ENCODE data around the gene OSMR. TPM values are rescaled to one million over a fixed set of nuclear protein-coding genes. Genes with fewer than 3 reads are reported as not detected.

Gene OSMR
- 1 to 10 TPM; 4.6 to 7.6 TPM for polyA plus RNA-seq

DNA sequence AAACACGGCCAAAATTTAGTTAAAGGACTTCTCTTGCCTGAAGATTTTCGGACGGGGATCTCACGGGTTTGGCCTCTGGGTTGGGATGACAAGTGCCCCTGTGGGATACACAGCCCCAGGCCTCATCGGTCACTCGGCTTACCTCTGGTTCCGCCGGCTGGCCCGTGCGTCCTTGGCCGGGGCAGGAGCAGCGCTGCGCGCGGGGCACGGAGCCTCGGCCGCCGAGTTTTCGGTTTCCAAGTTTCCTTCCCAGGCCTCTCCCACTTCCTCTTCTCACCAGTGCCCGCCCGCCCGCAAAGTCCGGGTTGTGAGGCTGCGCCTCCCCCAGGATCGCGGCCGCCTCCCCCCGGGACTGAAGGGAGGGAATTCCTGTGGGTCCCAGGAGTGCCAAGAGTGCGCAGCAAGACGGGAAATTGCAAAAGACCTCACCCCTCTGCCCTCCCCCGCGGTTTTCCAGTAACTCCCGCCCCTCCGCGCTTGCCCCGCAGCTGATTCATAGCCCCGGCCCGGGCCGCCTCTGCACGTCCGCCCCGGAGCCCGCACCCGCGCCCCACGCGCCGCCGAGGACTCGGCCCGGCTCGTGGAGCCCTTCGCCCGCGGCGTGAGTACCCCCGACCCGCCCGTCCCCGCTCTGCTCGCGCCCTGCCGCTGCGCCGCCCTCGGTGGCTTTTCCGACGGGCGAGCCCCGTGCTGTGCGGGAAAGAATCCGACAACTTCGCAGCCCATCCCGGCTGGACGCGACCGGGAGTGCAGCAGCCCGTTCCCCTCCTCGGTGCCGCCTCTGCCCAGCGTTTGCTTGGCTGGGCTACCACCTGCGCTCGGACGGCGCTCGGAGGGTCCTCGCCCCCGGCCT, at the start of gene OSMR:
Gene OSMR (plus strand): TSS at position 487 of the 853 bp plus-strand sequence. CDS start 23,033 bp downstream, outside the sequence.
- H3K36me3 ChIP-seq (ENCODE audit: control insufficient read depth in 2 of 2, insufficient read depth in 2 of 2, low read length in 1 of 2), result no peaks in the 10 kb centered on the region
- H3K4me1 ChIP-seq (ENCODE audit: control insufficient read depth in 2 of 2, insufficient read depth in 2 of 2, low read length in 1 of 2), result peaks cover 0 to 5% of the 10 kb centered on the region in 2 donors
- 2% methylated on average over 81 to 89 of the region's 89 CpGs for WGBS, 2 donors
- peaks cover 0 to 2% of the 10 kb centered on the region in 2 donors for H3K9me3 ChIP-seq (ENCODE audit: control insufficient read depth in 2 of 2, insufficient read depth in 1 of 2, low read depth in 1 of 2, low read length in 1 of 2)
- no peaks in the 10 kb centered on the region for H3K27me3 ChIP-seq (ENCODE audit: control insufficient read depth in 1 of 2, insufficient read depth in 2 of 2, low read length in 2 of 2)
- peak within 1 kb of the TSS; percentile 66 to 75 for H3K4me3 ChIP-seq (ENCODE audit: low read depth in 1 of 2, low read length in 2 of 2)
- peak within 1 kb of the TSS; percentile 89 to 92 for H3K27ac ChIP-seq (ENCODE audit: low read depth in 2 of 2, low read length in 1 of 2)

DNA sequence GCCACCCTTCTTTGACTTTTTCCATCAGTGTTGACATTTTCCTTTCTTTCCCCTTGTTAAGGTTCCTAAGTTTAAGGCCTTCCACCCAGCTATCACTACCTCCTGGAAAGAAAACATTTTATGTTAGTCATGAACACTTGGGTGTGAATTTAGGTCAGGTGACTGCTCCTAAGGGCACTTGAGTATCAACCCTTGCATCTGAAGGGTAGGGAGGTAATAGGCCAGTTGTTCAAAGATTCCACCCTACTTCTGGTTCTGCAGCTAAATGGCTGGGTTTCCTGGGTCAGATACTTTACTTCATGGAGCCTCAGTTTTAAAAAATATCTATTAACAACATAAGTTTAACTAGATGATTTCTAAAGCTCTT, 49.1 kb upstream of the OSMR start:
- Histone ChIP-seq H3K36me3 (ENCODE audit: control insufficient read depth in 2 of 2, insufficient read depth in 2 of 2, low read length in 1 of 2) (no peaks in the 10 kb centered on the region), H3K27ac (ENCODE audit: low read depth in 2 of 2, low read length in 1 of 2) (no peak overlapping the region), H3K9me3 (ENCODE audit: control insufficient read depth in 2 of 2, insufficient read depth in 1 of 2, low read depth in 1 of 2, low read length in 1 of 2) (no peaks in the 10 kb centered on the region), H3K4me1 (ENCODE audit: control insufficient read depth in 2 of 2, insufficient read depth in 2 of 2, low read length in 1 of 2) (no peaks in the 10 kb centered on the region), H3K27me3 (ENCODE audit: control insufficient read depth in 1 of 2, insufficient read depth in 2 of 2, low read length in 2 of 2) (no peaks in the 10 kb centered on the region), H3K4me3 (ENCODE audit: low read depth in 1 of 2, low read length in 2 of 2) (no peak overlapping the region)

DNA sequence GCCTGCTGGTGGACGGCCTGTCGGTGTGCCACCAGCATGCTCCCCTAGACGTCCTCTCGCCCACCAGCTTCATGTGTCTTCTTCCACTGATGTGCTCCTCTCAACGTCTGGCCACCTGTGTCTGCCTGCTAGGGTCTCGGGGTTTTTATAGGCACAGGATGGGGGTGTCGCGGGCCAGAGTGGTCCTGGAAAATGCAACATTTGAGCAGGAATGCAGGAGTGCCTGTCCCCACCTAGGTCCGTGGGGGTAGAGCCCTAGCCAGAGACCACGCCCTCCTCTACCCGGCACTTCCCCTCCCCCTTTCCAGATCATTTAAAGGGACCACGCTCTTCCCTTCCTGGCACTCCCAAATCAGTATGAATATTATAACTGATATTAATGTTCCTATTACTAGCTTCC, 48.0 kb upstream of the OSMR start:
- Histone ChIP-seq H3K27ac (ENCODE audit: low read depth in 2 of 2, low read length in 1 of 2) (no peak overlapping the region), H3K27me3 (ENCODE audit: control insufficient read depth in 1 of 2, insufficient read depth in 2 of 2, low read length in 2 of 2) (no peaks in the 10 kb centered on the region), H3K9me3 (ENCODE audit: control insufficient read depth in 2 of 2, insufficient read depth in 1 of 2, low read depth in 1 of 2, low read length in 1 of 2) (no peaks in the 10 kb centered on the region), H3K4me3 (ENCODE audit: low read depth in 1 of 2, low read length in 2 of 2) (no peak overlapping the region), H3K36me3 (ENCODE audit: control insufficient read depth in 2 of 2, insufficient read depth in 2 of 2, low read length in 1 of 2) (no peaks in the 10 kb centered on the region), H3K4me1 (ENCODE audit: control insufficient read depth in 2 of 2, insufficient read depth in 2 of 2, low read length in 1 of 2) (no peaks in the 10 kb centered on the region)
- 76 to 80% methylated on average over 12 of the region's 12 CpGs for WGBS, 2 donors

DNA sequence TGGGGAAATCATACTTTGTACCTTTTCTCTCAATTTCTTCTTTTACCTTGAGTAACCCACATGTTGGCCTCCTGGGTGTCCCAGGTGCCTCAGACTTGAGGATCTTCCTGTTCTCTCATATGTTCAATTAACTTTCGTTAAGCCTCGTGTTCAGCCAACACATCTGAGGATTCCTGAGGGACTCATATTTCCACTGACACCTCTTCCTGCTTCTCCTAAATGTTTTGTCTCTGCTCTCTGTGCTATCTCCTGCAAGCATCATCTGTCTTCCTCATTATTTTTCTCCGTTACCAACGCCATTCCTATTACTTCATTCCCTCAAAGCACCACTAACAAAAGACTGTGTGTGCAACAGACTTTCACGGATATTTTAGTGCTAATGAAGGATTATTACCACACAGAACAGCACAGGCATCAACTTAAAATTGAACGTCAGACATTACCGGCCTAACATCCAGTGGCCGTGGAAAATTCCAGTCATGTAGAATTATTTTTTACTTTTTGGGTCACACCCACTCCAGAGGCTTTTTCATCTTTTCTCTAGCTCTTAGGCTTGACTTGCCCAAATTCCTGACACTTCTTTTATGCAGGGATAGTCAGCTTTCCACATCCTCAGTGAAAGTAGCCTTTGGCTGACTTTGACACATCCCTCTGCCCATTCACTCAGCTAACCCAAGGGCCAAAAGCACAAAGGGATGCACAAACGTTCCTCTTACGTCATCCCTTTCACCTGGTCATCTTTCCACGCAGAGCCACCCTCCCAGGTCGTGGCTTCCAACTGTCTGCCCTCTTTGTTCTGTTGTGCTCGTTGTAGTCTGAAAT, 46.0 kb upstream of the OSMR start:
- H3K4me3 ChIP-seq (ENCODE audit: low read depth in 1 of 2, low read length in 2 of 2), result no peak overlapping the region
- no peaks in the 10 kb centered on the region for H3K27me3 ChIP-seq (ENCODE audit: control insufficient read depth in 1 of 2, insufficient read depth in 2 of 2, low read length in 2 of 2)
- no peak overlapping the region for H3K27ac ChIP-seq (ENCODE audit: low read depth in 2 of 2, low read length in 1 of 2)
- no peaks in the 10 kb centered on the region for H3K4me1 ChIP-seq (ENCODE audit: control insufficient read depth in 2 of 2, insufficient read depth in 2 of 2, low read length in 1 of 2)
- WGBS, 2 donors, result 69% methylated on average over 13 of the region's 13 CpGs
- no peaks in the 10 kb centered on the region for H3K9me3 ChIP-seq (ENCODE audit: control insufficient read depth in 2 of 2, insufficient read depth in 1 of 2, low read depth in 1 of 2, low read length in 1 of 2)
- no peaks in the 10 kb centered on the region for H3K36me3 ChIP-seq (ENCODE audit: control insufficient read depth in 2 of 2, insufficient read depth in 2 of 2, low read length in 1 of 2)

DNA sequence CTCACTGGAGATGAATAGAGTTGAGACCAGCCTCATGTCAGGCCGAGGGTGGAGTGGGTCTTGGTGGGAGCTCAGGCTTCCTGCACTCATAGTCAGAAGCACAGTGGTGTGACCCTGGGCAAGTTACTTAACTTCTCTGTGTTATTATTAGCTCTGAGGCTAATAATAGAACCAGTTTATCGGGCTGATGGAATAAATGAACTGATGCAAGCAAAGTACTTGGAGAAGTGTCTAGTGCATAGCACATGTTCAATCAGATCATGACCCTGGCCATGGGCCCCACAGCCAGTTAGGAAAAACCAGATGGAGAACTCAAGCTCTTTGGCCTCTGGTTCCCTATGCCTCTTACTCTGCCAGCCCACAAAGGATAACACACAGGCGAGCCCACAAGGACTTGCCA, 45.3 kb upstream of the OSMR start:
- Histone ChIP-seq H3K27ac (ENCODE audit: low read depth in 2 of 2, low read length in 1 of 2) (no peak overlapping the region), H3K27me3 (ENCODE audit: control insufficient read depth in 1 of 2, insufficient read depth in 2 of 2, low read length in 2 of 2) (no peaks in the 10 kb centered on the region), H3K4me3 (ENCODE audit: low read depth in 1 of 2, low read length in 2 of 2) (no peak overlapping the region), H3K36me3 (ENCODE audit: control insufficient read depth in 2 of 2, insufficient read depth in 2 of 2, low read length in 1 of 2) (no peaks in the 10 kb centered on the region), H3K4me1 (ENCODE audit: control insufficient read depth in 2 of 2, insufficient read depth in 2 of 2, low read length in 1 of 2) (no peaks in the 10 kb centered on the region), H3K9me3 (ENCODE audit: control insufficient read depth in 2 of 2, insufficient read depth in 1 of 2, low read depth in 1 of 2, low read length in 1 of 2) (no peaks in the 10 kb centered on the region)
- WGBS, 2 donors, result 64% methylated on average over 3 of the region's 3 CpGs

DNA sequence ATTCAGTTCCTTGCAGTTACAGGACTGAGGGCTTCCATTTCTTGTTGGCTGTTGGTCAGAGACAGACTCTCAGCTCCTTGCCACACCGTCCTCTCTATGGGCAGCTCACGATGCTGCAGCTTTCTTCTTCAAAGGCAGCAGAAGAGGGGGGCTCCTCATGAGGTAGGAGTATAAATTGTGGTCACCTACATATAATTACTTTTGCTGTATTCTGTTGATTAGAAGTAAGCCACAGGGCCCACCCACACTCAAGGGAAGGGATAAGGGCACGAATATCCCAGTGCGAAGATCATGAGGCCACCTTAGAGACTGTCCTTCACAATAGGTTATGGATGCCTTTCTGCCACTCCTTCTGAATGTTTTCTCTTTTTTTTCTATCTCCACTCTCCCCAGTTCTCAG, 43.7 kb upstream of the OSMR start:
- 93 to 99% methylated on average over 4 of the region's 4 CpGs for WGBS, 2 donors
- H3K4me3 ChIP-seq (ENCODE audit: low read depth in 1 of 2, low read length in 2 of 2), result no peak overlapping the region
- H3K27ac ChIP-seq (ENCODE audit: low read depth in 2 of 2, low read length in 1 of 2), result no peak overlapping the region
- no peaks in the 10 kb centered on the region for H3K4me1 ChIP-seq (ENCODE audit: control insufficient read depth in 2 of 2, insufficient read depth in 2 of 2, low read length in 1 of 2)
- H3K27me3 ChIP-seq (ENCODE audit: control insufficient read depth in 1 of 2, insufficient read depth in 2 of 2, low read length in 2 of 2), result no peaks in the 10 kb centered on the region
- peaks cover 0 to 2% of the 10 kb centered on the region in 2 donors for H3K9me3 ChIP-seq (ENCODE audit: control insufficient read depth in 2 of 2, insufficient read depth in 1 of 2, low read depth in 1 of 2, low read length in 1 of 2)
- H3K36me3 ChIP-seq (ENCODE audit: control insufficient read depth in 2 of 2, insufficient read depth in 2 of 2, low read length in 1 of 2), result no peaks in the 10 kb centered on the region

DNA sequence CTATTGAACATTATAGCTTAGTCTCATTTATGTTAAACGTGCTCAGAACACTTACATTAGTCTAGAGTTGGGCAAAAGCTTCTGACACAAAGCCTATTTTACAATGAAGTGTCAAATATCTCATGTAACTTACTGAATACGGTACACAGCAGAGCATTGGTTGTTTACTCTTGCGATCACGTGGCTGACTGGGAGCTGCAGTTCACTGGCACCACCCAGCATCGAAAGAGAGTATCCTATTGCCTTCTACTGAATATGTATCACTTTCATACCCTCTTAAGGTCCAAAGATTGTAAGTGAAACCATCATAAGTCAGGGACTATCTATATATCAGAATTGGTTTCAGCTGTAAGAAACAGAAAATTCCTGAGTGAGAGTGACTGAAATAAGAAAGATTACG, 42.6 kb upstream of the OSMR start:
- H3K9me3 ChIP-seq (ENCODE audit: control insufficient read depth in 2 of 2, insufficient read depth in 1 of 2, low read depth in 1 of 2, low read length in 1 of 2), result peaks cover 0 to 2% of the 10 kb centered on the region in 2 donors
- H3K36me3 ChIP-seq (ENCODE audit: control insufficient read depth in 2 of 2, insufficient read depth in 2 of 2, low read length in 1 of 2), result no peaks in the 10 kb centered on the region
- no peak overlapping the region for H3K4me3 ChIP-seq (ENCODE audit: low read depth in 1 of 2, low read length in 2 of 2)
- H3K27me3 ChIP-seq (ENCODE audit: control insufficient read depth in 1 of 2, insufficient read depth in 2 of 2, low read length in 2 of 2), result no peaks in the 10 kb centered on the region
- H3K4me1 ChIP-seq (ENCODE audit: control insufficient read depth in 2 of 2, insufficient read depth in 2 of 2, low read length in 1 of 2), result no peaks in the 10 kb centered on the region
- no peak overlapping the region for H3K27ac ChIP-seq (ENCODE audit: low read depth in 2 of 2, low read length in 1 of 2)
- WGBS, 2 donors, result 85 to 90% methylated on average over 6 of the region's 6 CpGs

DNA sequence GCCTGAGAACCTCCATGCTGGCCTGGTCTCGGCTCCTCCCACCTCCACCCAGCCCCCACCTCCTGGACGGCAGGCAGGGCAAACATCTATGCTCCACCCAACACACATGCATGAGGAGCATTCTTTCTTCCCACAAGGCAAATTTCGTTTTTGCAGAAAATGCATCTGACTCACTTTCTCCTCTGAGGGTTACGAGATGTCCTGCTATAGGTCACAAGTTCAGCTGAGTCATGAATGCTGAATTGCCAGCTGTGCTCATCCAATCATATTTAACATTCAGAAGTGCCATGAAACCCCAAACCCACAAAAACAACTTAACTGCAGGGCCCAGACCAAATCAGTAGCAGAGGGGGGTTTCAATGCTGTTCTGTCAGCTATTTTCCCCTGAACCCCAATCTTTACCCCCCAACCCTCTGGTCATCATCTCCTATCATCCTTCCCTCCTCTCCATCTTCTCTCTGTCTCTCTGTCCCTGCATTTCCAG, 39.0 kb upstream of the OSMR start:
- peaks cover 0 to 2% of the 10 kb centered on the region in 2 donors for H3K9me3 ChIP-seq (ENCODE audit: control insufficient read depth in 2 of 2, insufficient read depth in 1 of 2, low read depth in 1 of 2, low read length in 1 of 2)
- H3K27me3 ChIP-seq (ENCODE audit: control insufficient read depth in 1 of 2, insufficient read depth in 2 of 2, low read length in 2 of 2), result no peaks in the 10 kb centered on the region
- no peaks in the 10 kb centered on the region for H3K4me1 ChIP-seq (ENCODE audit: control insufficient read depth in 2 of 2, insufficient read depth in 2 of 2, low read length in 1 of 2)
- no peak overlapping the region for H3K4me3 ChIP-seq (ENCODE audit: low read depth in 1 of 2, low read length in 2 of 2)
- H3K27ac ChIP-seq (ENCODE audit: low read depth in 2 of 2, low read length in 1 of 2), result no peak overlapping the region
- H3K36me3 ChIP-seq (ENCODE audit: control insufficient read depth in 2 of 2, insufficient read depth in 2 of 2, low read length in 1 of 2), result no peaks in the 10 kb centered on the region
- 27% methylated on average over 4 of the region's 4 CpGs for WGBS, 2 donors

DNA sequence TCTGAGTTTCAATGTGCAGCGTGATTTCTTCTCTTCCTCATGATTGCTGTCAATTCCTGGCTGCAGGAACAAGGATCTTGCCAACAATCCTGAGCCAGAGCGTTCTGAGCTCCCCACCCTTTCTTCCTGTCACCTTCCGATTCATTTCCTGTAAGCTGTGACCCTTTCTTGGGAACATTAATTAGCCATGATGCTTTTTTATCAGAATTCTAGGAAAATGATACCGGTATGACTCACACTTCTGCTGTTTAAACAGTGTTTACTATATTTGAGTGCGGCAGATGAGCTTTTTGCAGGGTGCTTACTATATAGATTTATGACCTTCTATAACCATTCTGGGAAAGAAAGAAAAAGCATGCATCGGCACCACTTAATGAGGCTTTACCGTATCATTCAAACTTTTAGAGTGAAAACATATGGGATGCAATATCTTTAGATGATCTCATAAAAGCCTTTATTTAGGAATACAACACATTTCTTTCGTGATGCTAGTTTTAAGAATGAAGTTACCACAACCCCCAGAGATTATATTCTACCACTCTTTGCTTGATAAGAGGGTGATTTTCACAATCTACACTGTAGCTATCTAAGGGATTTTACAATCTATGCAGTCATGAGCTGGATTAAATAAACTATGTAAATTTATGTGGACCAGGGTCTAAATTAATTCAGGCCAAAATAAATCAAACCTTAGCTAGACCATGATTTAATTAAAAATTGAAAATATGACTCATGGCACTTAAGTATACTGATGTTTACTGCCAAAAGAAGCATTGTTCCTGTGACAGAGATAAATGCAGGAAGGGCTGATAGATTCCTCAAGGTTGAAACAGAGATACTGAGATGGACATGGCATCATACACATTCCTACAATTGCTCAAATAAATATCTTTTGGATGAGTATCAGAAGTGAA, 38.0 kb upstream of the OSMR start:
- Histone ChIP-seq H3K4me1 (ENCODE audit: control insufficient read depth in 2 of 2, insufficient read depth in 2 of 2, low read length in 1 of 2) (no peaks in the 10 kb centered on the region), H3K9me3 (ENCODE audit: control insufficient read depth in 2 of 2, insufficient read depth in 1 of 2, low read depth in 1 of 2, low read length in 1 of 2) (peaks cover 0 to 2% of the 10 kb centered on the region in 2 donors), H3K36me3 (ENCODE audit: control insufficient read depth in 2 of 2, insufficient read depth in 2 of 2, low read length in 1 of 2) (no peaks in the 10 kb centered on the region), H3K27me3 (ENCODE audit: control insufficient read depth in 1 of 2, insufficient read depth in 2 of 2, low read length in 2 of 2) (no peaks in the 10 kb centered on the region), H3K4me3 (ENCODE audit: low read depth in 1 of 2, low read length in 2 of 2) (no peak overlapping the region), H3K27ac (ENCODE audit: low read depth in 2 of 2, low read length in 1 of 2) (no peak overlapping the region)
- 33 to 43% methylated on average over 8 of the region's 8 CpGs for WGBS, 2 donors
